Choroid plexus epithelial cell (primary cell): ENCODE data around the gene PFDN1.
A peak's percentile ranks its signal among the peaks of the same experiment; 100 is the strongest.

Experiments
- DNase-seq: peaks from one replicate; pipeline ENCODE4 v3.0.0-alpha.2; 2010; ENCODE audit warnings: low read depth
- H3K4me3 ChIP-seq: 2 replicates; pipeline ENCODE4 v1.5.1; 2011; ENCODE audit warnings: low read depth, mild to moderate bottlenecking, control low read depth, low read length, moderate library complexity
- CTCF ChIP-seq: conservative IDR thresholded peaks from 2 replicates; pipeline ENCODE4 v1.5.1; 2011; ENCODE audit warnings: low read depth, mild to moderate bottlenecking, control low read depth, inconsistent platforms, low read length, moderate library complexity

The PFDN1 gene

GRCh38 chr5:140322751-140323731, 20.1 kb upstream of the PFDN1 start:
- no peak for TF ChIP-seq CTCF
- H3K4me3 ChIP-seq: no peak overlapping the region
- peak; percentile 90 for DNase-seq

- no peak for DNase-seq
- no peak overlapping the region for H3K4me3 ChIP-seq
- no peak for TF ChIP-seq CTCF
These were observed 18.9 kb upstream of the PFDN1 start for GRCh38 chr5:140321796-140322195.

GRCh38 chr5:140319833-140320232, 16.9 kb upstream of the PFDN1 start:
- TF ChIP-seq CTCF: no peak
- DNase-seq: no peak
- H3K4me3 ChIP-seq: no peak overlapping the region

- no peak for DNase-seq
- H3K4me3 ChIP-seq: no peak overlapping the region
- TF ChIP-seq CTCF: no peak
These were observed 15.9 kb upstream of the PFDN1 start for GRCh38 chr5:140318792-140319191.

GRCh38 chr5:140317859-140318258, 15.0 kb upstream of the PFDN1 start:
- no peak for TF ChIP-seq CTCF
- H3K4me3 ChIP-seq: no peak overlapping the region
- DNase-seq: peak; percentile 21

GRCh38 chr5:140312791-140313189, 9.9 kb upstream of the PFDN1 start:
- no peak overlapping the region for H3K4me3 ChIP-seq
- no peak for DNase-seq

More at GRCh38 chr5:140312791-140313189, 9.9 kb upstream of the PFDN1 start:
- TF ChIP-seq CTCF: no peak
